ENCODE results near the gene LRP1B.
"Not testable (repeated sequence)": the region's sequence is repeated elsewhere in the genome, so short reads cannot be mapped to it uniquely, and the experiment has no call there.

The LRP1B gene

DNA sequence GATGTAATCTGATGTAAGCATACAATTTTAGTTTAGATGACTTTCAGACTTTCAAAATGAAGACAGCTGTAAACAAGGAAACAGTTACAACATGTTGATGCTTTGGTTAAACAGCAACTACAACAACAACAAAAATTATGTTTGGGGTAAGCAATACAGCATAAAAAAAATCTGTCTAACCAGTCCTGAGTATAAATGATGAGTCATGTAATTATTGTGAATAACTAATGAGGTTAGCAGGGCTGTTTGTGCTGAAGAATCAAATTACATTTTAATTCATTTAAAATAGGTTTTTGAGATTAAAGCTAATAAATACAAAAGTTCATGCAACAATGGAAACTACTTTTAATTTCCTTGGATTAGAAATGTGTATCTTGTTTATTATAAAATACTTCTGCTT, 266.9 kb downstream of the LRP1B start:
- no peak for DNase-seq

DNA sequence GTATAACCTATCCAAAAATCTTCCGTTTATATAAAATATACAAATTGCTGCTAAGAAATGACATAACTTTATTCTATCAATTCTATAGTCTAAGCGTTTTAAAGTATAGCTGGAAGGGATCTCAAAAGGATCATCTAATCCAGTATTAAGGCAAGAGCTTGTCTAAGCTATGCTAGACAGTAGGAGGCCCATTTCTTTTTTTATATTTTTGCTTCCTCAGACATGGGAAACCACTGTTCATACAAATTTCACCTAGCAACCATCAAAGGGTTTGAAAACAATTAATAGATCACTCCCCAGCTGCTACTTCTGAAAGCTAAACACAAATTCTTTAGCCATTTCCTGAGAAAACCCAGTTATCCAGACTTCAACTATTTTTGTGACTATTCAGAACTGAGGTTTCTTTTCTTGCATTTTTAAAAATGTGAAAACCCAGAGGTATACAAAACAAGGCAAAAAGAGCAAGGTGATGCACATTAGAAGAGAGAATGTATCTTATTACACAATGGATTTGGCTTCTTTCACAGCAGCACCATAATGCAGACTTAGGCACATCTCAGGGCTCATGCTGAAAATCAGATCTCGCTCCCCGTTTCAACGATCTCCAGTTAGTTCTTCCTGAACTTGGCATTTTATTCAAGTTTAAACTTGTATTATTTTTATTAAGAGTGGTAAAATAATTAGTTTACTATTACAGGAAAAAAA, 274.4 kb downstream of the LRP1B start:
- no peak for DNase-seq

DNA sequence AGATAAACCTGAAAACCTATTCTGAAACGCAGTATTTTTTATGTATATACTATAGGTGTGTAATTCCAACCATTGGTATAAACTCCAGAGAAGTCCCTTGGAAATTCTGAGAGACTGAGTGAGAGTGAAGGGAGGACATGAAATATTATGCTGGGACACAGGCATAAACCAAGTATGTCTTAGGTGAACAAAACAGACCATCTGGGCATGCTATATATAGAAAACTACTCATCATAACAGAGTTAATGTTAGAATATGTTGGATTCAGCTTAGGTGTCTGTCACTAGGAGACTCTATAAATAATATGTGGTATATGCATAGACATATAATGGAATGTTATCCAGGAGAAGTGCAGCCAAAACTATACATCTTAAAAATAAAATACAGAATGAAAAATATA, 282.6 kb downstream of the LRP1B start:
- no peak for DNase-seq

DNA sequence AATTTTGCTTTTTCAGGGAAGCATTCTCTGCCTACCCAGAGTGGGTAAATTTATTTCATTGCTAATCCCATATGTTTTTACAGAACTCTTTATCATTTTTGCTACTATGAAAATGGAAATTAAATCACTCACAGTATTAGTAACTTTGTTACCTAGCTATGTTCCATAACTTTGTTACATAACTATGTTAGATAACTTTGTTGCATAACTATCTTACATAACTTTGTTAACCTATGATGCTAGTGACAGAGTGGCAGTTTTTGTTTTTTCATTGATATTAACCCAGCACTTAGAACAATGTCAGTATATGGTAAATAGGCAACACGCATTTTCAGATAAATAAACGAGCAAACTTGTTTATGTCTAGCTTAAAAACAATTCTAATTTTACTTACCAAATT, 286.6 kb downstream of the LRP1B start:
- DNase-seq: no peak

DNA sequence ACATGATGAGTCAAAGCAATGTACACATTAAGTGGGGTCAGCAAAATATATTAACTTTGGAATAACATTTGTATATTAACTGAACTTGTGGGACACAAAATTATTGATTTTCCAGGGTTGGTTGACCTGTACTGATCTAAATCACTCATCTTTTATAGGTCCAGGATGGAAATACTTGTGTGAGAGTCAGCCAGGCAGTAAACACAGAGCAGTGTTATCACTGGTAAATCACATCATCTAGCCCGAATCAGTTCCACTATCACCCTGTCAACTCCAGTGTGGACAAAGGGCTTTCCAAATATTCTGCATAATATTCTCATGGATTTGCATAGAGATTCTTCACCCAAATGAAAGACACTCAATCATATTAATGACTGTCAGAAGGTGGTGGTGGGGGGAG, 295.7 kb downstream of the LRP1B start:
- no peak for DNase-seq

DNA sequence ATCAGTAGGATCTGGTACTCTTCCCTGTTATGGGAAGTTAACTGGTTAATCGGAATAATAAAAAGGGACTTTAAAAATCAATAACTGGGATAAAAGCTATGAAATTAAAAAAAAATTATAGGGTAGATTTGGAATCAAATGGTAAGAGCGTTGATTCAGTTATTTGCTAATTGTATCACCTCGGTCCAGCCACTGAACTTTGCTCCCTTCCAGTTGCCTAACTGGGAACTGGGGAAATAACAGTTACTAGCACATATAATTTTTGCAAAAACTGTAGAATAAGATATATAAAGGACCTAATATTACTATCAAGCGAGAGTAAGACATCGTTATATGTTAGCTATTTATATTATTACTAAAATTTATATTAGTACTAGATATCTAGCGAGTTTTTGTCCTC, 302.1 kb downstream of the LRP1B start:
- DNase-seq: no peak

DNA sequence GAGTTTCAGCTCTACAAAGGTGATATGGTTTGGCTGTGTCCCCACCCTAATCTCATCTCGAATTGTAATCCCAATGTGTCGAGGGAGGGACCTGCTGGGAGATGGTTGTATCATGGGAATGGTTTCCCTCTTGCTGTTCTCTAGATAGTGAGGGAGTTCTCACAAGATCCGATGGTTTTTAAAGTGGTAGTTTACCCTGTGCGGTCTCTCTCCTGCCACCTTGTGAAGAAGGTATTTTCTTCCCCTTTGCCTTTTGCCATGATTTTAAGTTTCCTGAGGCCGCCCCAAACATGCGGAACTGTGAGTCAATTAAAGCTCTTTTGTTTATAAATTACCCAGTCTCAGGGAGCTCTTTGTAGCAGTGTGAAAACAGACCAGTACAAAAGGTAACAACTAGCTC, 306.0 kb downstream of the LRP1B start:
- no peak for DNase-seq

DNA sequence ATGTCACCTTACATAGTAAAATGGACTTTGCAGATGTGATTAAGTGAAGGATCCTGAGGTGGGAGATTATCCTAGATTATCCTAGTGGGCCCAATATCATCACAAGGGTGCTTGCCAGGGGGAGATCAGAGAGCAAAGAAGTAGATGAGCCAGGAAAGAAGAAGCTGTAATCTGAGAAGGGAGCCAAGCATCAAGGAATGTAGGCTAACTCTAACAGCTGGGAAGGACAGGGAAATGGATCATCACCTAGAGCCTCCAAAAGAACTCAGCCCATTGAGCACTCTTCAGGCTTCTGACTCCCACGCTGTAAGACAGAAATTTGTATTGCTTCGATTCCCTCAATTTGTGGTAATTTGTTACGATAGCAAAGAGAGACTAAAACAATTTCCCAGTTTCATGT, 309.9 kb downstream of the LRP1B start:
- DNase-seq: no peak

DNA sequence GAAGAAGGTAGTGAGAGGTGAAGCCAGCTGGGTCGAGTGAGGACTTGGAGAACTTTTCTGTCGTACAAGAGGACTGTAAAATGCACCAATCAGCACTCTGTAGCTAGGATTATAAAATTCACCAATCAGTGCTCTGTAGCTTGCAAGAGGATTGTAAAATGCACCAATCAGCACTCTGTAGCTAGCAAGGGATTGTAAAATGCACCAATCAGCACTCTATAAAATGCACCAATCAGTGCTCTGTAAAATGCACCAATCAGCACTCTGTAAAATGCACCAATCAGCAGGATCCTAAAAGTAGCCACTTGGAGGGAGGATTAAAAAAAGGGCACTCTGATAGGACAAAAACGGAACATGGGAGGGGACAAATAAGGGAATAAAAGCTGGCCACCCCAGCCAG, 315.5 kb downstream of the LRP1B start:
- not testable (repeated sequence) for DNase-seq

DNA sequence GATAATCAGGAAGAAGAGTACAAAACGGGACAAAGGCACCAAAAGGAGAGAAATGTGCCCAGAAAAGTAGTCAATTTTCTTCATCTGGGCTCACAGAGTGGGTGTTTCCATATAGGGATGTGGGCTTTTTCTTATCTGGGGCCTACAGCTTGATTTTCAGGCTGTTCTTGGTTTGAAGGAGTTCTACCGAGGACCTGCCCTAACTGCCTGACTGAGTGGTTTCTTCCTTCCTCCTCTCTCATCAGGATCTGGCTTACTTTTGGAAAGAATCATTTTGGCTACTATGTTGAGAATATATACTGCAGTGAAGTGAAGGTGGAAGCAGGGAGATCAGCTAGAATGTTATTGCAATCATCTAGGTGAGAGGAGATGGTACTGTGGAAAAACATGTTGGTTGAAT, 316.7 kb downstream of the LRP1B start:
- no peak for DNase-seq

DNA sequence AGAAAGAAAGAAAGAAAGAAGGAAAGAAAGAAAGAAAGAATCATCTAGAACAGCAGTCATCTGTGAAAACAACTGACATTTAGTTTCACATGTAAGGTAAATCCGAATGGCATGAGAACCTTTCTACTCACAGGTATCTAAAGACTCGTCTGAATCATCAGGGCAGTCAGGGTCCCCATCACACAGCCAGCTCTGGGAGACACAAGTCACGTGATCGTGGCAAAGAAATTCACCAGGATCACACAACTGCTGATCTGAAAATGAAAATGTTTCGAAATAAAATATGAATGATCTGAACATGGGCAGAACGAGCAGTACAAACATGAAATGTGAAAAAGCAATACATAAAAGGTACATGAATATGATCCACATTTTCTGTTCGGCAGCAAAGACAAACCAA, 320.7 kb downstream of the LRP1B start:
- no peak for DNase-seq

DNA sequence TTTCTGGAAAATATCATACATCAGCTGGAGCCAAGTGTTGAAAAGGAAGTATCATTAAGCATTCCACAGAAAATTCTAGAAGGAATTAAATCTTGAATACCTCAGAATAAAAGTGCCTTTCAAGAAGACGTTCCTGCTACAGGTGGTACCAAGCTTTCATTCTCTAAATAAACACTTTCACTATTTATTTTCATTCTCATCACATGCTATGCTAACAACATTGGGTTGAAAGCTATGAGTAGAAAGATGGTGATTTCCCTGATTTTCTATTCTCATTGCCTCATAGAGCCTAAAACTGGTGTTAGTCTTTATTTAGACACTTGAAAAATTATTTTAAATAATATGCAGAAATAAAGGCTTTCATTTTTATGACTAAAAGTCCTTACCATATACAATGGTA, 324.7 kb downstream of the LRP1B start:
- no peak for DNase-seq

DNA sequence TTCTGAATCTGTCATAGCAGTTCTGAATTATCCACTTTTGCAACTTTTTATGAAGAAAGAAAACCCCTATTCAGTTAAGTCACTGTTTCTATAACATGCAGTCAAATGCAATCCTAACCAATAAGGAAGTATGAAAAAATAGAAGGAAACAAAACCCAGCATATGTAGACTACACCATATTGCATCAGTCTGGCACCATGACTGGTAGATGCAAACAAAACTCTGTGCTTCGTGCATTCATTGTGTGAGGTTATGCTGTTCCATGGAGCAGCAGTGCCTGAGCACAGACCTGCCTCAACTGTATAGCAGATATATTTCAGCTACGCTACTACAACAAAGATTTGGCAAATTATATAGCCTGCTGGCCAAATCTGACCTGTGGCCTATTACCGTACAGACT, 325.5 kb downstream of the LRP1B start:
- DNase-seq: no peak

DNA sequence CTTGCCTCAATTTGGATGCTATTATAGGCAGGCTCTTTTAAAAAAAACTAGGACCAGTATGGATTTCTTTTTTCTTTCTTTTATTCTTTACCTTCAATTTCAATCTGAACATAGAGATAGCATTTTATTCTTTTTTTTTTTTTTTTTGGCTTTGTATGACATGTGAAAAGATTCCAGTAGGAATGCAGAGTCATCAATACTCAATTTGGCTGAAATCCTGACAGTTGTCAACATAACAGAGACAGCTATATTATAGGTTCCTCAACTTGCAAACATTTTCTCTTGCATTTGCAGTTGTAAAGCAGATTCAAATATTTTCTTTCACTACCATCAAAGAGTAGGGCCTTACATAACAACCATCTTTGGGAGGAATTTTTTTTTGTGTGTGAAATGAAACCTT, 334.4 kb downstream of the LRP1B start:
- no peak for DNase-seq

DNA sequence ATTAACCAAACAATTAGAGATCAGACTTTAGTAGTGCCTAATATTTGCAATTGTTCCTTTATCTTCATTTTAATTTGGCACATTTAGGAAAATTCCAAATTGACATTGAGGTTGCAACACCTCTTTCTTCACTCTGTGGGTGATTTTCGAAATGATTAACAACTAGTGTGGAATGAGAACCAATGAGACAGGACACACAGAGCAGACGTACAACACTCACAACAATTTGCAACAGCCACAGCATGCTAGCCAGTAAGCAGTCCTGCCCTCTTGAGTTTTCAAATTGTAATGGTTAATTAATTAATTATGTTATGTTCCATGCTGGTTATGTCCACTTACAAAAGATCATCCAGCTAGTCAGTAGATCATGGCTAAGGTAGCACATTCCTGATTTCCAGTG, 339.3 kb downstream of the LRP1B start:
- no peak for DNase-seq

DNA sequence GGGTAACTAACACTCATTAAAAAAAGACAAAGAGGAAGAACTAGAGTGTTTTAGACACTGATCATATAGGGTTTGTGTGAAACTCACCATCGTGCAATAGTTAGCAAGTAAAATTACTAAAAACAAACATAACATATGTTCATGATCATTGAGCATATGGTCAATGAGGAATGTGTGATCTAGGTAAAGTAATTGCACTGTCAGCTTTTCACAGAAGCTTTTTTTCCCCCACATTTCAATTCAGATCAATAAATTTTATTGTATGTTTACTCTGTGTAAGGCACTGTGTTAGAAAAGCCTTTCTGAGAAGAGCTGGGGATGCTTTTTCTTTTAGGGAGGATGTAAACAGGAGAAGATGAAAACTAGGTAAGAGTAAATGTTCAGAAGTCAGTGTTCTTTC, 348.2 kb downstream of the LRP1B start:
- DNase-seq: no peak

DNA sequence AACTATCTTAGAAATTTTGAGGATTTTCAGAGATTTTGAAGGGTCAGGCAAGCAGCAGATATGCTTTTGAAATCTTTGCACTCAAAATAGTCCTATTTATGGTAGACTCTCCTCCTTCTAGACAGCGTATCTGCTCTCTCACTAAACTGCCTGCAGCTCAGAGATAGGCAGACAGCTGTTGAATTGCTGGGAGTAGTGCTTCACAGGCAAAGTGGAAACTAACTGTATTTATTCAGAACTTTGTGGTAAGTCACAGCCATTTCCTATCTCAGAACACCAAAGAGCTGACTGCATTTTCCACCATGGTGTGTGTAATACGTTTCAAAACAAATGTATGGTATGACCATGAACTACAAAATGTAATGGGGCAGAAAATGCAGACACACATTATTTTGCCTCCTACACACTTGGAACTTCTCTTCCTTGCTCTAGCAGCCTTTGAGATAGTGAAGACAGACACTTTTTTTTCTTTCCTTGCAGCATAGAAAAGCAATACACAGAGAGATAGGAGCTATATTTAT, 352.4 kb downstream of the LRP1B start:
- DNase-seq: no peak

DNA sequence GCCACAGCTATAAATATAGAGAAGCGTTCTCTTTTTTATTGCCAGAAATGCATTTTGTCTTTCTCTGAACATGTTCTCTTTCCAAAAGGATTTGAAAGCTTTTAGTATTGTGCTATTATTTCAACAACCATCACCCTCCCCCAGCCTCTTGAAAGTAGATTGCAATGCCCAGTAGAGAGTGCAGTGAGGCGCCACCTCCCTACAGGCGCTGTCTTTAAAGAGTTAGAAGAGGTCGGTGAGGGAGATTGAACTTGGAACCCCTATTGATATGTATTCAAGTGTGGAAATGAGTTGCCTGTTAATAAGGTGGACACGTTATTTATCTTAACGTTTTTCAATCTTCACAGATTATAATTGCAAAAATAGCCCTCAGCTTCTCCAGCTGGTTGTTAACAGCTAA, 360.3 kb downstream of the LRP1B start:
- no peak for DNase-seq

DNA sequence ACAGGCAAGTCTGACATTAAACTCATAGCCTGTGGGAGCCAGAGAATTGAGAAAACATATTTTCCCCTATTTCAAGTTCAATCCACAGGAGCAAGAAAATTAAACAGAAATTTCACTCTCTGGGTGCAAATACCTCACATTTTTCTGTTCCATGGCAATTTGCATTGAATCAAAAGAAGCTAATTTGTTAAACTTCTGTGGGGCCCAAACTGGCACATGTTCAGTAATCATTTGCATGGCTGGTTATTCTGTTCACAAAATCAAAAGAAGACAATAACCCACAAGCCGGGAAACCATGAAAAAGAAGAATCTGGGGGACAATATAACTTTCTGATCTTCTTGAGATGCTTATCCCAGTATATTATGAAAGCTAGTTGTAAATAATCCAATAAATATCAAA, 363.1 kb downstream of the LRP1B start:
- DNase-seq: no peak

DNA sequence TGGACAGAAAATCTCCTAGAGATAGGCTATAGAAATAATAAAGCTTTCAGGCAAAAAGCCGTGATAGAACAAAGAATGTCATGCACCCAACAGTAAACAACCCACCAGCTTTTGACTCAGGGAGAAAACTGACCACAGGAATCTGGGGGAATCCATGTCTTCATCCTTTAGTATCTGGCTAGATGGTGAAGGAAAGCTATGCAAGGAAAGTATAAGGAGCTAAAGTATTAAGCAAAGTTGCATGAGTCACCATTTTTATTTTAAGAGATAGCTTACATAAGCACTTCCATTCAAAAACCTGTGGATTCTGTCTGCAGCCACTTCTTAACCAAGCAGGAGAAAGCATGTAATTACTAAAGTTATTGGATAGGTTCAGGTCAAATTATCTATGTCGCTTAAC, 363.8 kb downstream of the LRP1B start:
- no peak for DNase-seq

DNA sequence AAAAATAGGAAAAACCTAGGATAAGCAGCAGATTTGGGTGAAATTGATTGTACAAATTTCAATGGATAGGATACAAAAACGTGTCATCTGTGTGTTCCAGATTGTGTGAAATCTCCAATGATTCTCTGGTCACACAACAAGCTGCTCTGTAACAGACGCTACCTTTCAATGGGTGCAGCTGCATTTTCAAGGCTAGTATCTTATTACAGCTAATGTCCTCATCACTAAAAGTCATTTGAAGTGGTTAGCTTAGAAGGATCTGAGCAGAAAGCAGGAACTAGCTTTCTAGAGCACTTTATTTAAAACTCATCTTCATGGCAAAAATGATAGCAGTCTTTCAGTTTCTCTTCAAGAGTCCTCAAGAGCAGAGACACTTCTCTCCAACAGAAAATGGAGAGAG, 364.6 kb downstream of the LRP1B start:
- DNase-seq: no peak

DNA sequence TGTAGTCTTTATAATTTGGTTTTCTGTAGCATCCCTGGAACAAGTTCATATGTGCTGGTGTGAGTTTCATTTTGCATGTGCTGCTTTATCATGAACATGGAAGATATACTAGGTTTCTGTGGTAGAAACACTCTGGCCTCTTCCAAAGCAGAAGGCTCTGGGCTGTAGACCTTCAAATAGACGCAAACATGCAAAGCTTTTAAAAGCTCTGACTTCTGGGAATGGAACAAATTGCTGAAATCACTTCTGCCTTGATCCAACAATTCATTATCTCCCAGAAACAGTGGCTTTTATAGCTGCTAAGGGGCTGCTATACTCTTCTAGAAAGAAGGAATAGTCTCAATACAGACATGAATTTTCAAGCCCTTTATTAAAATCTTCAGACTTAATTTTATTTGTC, 382.2 kb downstream of the LRP1B start:
- DNase-seq: no peak

DNA sequence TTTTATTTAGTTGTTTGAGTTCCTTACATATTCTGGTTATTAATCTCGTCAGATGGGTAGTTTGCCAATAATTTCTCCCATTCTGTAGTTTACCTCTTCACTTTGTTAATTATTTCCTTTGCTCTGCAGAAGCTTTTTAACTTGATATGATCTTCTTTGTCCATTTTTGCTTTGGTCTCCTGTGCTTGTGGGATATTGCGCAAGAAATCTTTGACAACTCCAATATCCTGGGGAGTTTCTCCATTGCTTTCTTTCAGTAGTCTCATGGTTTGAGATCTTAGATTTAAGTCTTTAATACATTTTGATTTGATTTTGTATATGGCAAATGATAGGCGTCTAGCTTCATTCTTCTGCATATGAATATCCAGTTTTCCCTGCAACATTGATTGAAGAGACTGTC, 389.2 kb downstream of the LRP1B start:
- no peak for DNase-seq

DNA sequence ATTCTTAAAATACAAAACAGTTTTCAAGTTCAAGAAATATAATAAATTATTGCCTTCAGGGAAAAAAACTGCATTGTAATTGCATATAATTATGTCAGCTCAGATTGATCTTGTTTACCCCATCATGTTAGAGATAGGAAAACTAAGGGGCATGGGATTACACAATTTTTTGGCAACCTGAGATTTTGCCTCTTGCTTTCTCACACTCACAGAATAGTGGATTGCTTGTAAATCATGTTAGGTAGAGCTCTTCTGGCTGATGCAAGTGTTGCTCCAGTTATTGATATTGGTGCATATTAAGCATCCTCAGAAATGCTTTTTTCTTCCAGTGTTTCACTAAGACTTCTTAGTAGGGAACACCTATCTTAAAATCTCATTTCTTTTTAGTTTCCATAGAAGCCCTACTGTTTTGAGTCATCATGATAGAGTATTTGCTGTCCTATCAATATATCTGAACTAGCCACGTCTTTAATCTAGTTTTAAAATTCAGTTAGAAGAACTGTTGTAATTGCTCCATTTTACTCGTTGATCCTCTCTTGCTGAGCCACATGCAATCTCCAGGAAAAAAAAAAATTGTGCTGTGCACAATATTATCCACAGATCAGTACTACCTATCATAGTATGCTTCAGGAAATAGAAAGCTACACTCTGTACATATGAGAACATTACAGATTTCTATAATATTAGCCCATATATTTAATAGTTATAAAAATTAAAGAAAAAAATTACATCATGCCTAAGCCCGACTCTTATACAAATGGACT, 393.1 kb downstream of the LRP1B start:
- no peak for DNase-seq

DNA sequence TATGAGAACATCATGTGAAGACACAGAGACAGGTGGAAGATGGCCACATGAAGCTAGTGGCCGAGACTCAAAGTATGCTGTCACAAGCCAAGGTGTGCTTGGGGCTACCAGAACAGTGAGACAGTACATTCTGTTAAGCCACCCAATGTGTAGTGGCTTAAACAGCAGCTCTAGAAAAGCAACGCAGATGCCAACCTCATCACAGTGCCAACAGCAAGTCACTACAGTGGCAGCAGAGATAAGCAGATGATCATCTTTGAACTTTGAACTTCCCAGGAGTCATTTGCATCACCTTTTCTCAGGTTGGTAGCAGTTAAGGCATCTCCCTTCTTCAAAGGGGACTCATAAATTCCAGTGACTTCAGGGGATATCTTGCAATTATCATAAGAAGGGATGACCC, 394.4 kb downstream of the LRP1B start:
- DNase-seq: no peak
